IMR-90 (cell line): ENCODE data around the gene ABHD12B. TPM values are rescaled to one million over a fixed set of nuclear protein-coding genes. Genes with fewer than 3 reads are reported as not detected.

Experiments
- ATAC-seq: fragments of 200-7000 bp; cut with Tn5 transposase; 2 replicates; pipeline ENCODE4 v1.9.1; 2020; ENCODE audit warnings: low read depth, mild to moderate bottlenecking, moderate library complexity
- BruUV-seq: library from RNA; stranded (reverse); fragments of 400-500 nt; replicated peaks from 2 replicates; lab custom pipeline; 2021; lab: Mats Ljungman, UMichigan
- CTCF ChIA-PET: fragments of 300-600 bp; formaldehyde crosslinking; extraction: SDS; loops from one replicate; lab custom pipeline; 2021; ENCODE audit warnings: antibody characterized with exemption; lab: Yijun Ruan, JAX
- POLR2A ChIA-PET: fragments of 300-600 bp; sonication (Branson Sonifier 250); formaldehyde crosslinking; loops from one replicate; lab custom pipeline; 2022; ENCODE audit warnings: antibody characterized with exemption; ENCODE audit not compliant: unreplicated experiment; lab: Charles Lee
- DNase-seq: peaks from one replicate; pipeline ENCODE4 v3.0.0; 2013
- H2AFZ ChIP-seq: replicated peaks from 2 replicates; pipeline ENCODE3; 2013; ENCODE audit warnings: low read length, mild to moderate bottlenecking; ENCODE audit not compliant: poor library complexity
- H2AK5ac ChIP-seq: 2 replicates; pipeline ENCODE4 v1.6.1; 2013; ENCODE audit warnings: low read depth, low read length, inconsistent platforms
- H2AK9ac ChIP-seq: replicated peaks from 2 replicates; pipeline ENCODE3; 2013; ENCODE audit warnings: mild to moderate bottlenecking, low read depth, low read length, moderate library complexity; ENCODE audit not compliant: poor library complexity
- H2BK120ac ChIP-seq: 2 replicates; pipeline ENCODE4 v1.6.1; 2013; ENCODE audit warnings: low read depth, low read length, inconsistent platforms
- H2BK15ac ChIP-seq: 3 replicates; pipeline ENCODE4 v1.6.1; 2013; ENCODE audit warnings: low read depth, low read length, inconsistent platforms
- H2BK20ac ChIP-seq: 2 replicates; pipeline ENCODE4 v1.6.1; 2013; ENCODE audit warnings: low read depth, mild to moderate bottlenecking, inconsistent platforms, low read length, moderate library complexity
- H2BK5ac ChIP-seq: 2 replicates; pipeline ENCODE4 v1.6.1; 2013; ENCODE audit warnings: mild to moderate bottlenecking, low read depth, low read length, inconsistent platforms; ENCODE audit not compliant: poor library complexity, severe bottlenecking
- H3K14ac ChIP-seq: replicated peaks from 2 replicates; pipeline ENCODE4 v1.6.1; 2013; ENCODE audit warnings: low read depth, low read length, inconsistent platforms
- H3K18ac ChIP-seq: 2 replicates; pipeline ENCODE4 v1.6.1; 2013; ENCODE audit warnings: low read depth, low read length, control low read depth
- H3K23ac ChIP-seq: 2 replicates; pipeline ENCODE4 v1.6.1; 2013; ENCODE audit warnings: low read depth, low read length, inconsistent platforms
- H3K27ac ChIP-seq: 2 replicates; pipeline ENCODE4 v1.5.1; 2013; ENCODE audit warnings: mild to moderate bottlenecking, control low read depth, low read length; ENCODE audit not compliant: insufficient read depth
- H3K27me3 ChIP-seq: 2 replicates; pipeline ENCODE4 v1.6.1; 2013; ENCODE audit warnings: low read length; ENCODE audit not compliant: control insufficient read depth, insufficient read depth
- H3K36me3 ChIP-seq: 2 replicates; pipeline ENCODE4 v1.6.1; 2013; ENCODE audit warnings: low read length, mixed read lengths; ENCODE audit not compliant: control insufficient read depth, insufficient read depth
- H3K4ac ChIP-seq: 2 replicates; pipeline ENCODE4 v1.6.1; 2013; ENCODE audit warnings: low read depth, low read length, inconsistent platforms
- H3K4me1 ChIP-seq: 2 replicates; pipeline ENCODE4 v1.6.1; 2013; ENCODE audit warnings: low read length, mixed read lengths; ENCODE audit not compliant: control insufficient read depth, insufficient read depth
- H3K4me2 ChIP-seq: 2 replicates; pipeline ENCODE4 v1.6.1; 2013; ENCODE audit warnings: low read depth, mild to moderate bottlenecking, control low read depth, low read length, moderate library complexity
- H3K4me3 ChIP-seq: 2 replicates; pipeline ENCODE4 v1.5.1; 2013; ENCODE audit warnings: low read depth, mild to moderate bottlenecking, control low read depth, low read length, moderate library complexity; ENCODE audit not compliant: insufficient read depth
- H3K56ac ChIP-seq: 2 replicates; pipeline ENCODE4 v1.6.1; 2013; ENCODE audit warnings: low read length, inconsistent platforms; ENCODE audit not compliant: insufficient read depth; ENCODE audit errors: extremely low read depth
- H3K79me1 ChIP-seq, 2 experiments: 2 replicates each; pipeline ENCODE4 v1.6.1; 2013; ENCODE audit warnings: low read length in 2 of 2, inconsistent platforms in 1 of 2, low read depth in 1 of 2
- H3K9ac ChIP-seq: 2 replicates; pipeline ENCODE4 v1.6.1; 2013; ENCODE audit warnings: low read depth, low read length, control low read depth
- H3K9me1 ChIP-seq: 2 replicates; pipeline ENCODE4 v1.6.1; 2013; ENCODE audit warnings: low read length, inconsistent platforms; ENCODE audit not compliant: insufficient read depth
- H3K9me3 ChIP-seq: 2 replicates; pipeline ENCODE4 v1.6.1; 2013; ENCODE audit warnings: low read length; ENCODE audit not compliant: control insufficient read depth, insufficient read depth
- H4K20me1 ChIP-seq: 2 replicates; pipeline ENCODE4 v1.6.1; 2013; ENCODE audit warnings: low read length, inconsistent platforms; ENCODE audit not compliant: insufficient read depth
- H4K5ac ChIP-seq: 2 replicates; pipeline ENCODE4 v1.6.1; 2013; ENCODE audit warnings: mild to moderate bottlenecking, low read depth, low read length, control low read depth
- H4K8ac ChIP-seq, 2 experiments: 2 replicates each; pipeline ENCODE4 v1.6.1; 2013; ENCODE audit warnings: low read depth in 2 of 2, low read length in 2 of 2, control low read depth in 1 of 2, inconsistent platforms in 1 of 2
- H4K91ac ChIP-seq: 2 replicates; pipeline ENCODE4 v1.6.1; 2013; ENCODE audit warnings: low read depth, low read length, inconsistent platforms; ENCODE audit not compliant: insufficient read depth
- CHD1 ChIP-seq: IDR thresholded peaks from 2 replicates; pipeline ENCODE4 v1.6.1; 2012; ENCODE audit warnings: low read depth, low read length, improper control_type of control experiment
- MAZ ChIP-seq: IDR thresholded peaks from 2 replicates; pipeline ENCODE4 v1.6.1; 2012; ENCODE audit warnings: low read depth, mild to moderate bottlenecking, low read length, improper control_type of control experiment, moderate library complexity, borderline replicate concordance
- RAD21 ChIP-seq: IDR thresholded peaks from 2 replicates; pipeline ENCODE4 v1.6.1; 2012; ENCODE audit warnings: low read length, improper control_type of control experiment
- SMC3 ChIP-seq: fragments of 150-350 bp; IDR thresholded peaks from 2 replicates; pipeline ENCODE4 v1.6.1; 2016; ENCODE audit warnings: low read depth, mild to moderate bottlenecking, antibody characterized with exemption, low read length, moderate library complexity
- WGBS, 2 experiments: methylation state at CpG; one replicate each; pipeline versions ENCODE4 v1.1.5 to v1.1.7; 2013; ENCODE audit warnings: missing lambda C conversion rate in 2 of 2; ENCODE audit not compliant: insufficient read length in 1 of 2; ENCODE audit errors: extremely low coverage in 2 of 2; 5-methylcytosine and 5-hydroxymethylcytosine counted together
- dilution Hi-C: fragments of 300-500 bp; cut with HindIII; formaldehyde crosslinking; loops from one replicate; pipeline ENCODE4 v1.14.3; 2018; ENCODE audit warnings: low sequenced_read_pairs; ENCODE audit not compliant: unreplicated experiment
- in situ Hi-C: fragments of 300-500 bp; cut with MboI; formaldehyde crosslinking; loops from 3 replicates; pipeline ENCODE4 v1.14.3; 2019; ENCODE audit warnings: low sequenced_read_pairs, inconsistent platforms, mixed read lengths
- intact Hi-C: fragments of 100-400 bp; cut with micrococcal nuclease; formaldehyde crosslinking; loops from 2 replicates; pipeline ENCODE4 v1.10.0; 2022
- polyA plus RNA-seq, 3 experiments: library from polyadenylated mRNA; depleted of rRNA; stranded (reverse); fragments of >200 nt; gene quantifications; 2 replicates each; pipeline ENCODE4 v1.2.3, GENCODE V29; 2012; ENCODE audit warnings: low replicate concordance in 1 of 3
- total RNA-seq: library from RNA; depleted of rRNA; stranded (reverse); fragments of >200 nt; gene quantifications from 2 replicates; pipeline ENCODE4 v1.2.3, GENCODE V29; 2012

Gene ABHD12B
- total and polyA plus RNA-seq, 2 of the 4 experiments (the other 2 are of a cell fraction), result 0.18 TPM; not detected in 1

- H2AFZ ChIP-seq, result no peak overlapping the region
- no peak overlapping the region for H2BK5ac ChIP-seq
- H3K23ac ChIP-seq, result peak overlapping the region; percentile 24; the same call in 1 of the 2 replicates
- no peaks in the 10 kb centered on the region for H4K20me1 ChIP-seq
- dilution Hi-C loops (no loop called here), in situ Hi-C loops (no loop called here), intact Hi-C loops (no loop called here)
- DNase-seq (no peak), ATAC-seq (no peak)
- no peaks in the 10 kb centered on the region for H3K9me3 ChIP-seq
- POLR2A ChIA-PET, result no interaction called here
- H2AK9ac ChIP-seq, result peak overlapping the region; percentile 21
- H4K5ac ChIP-seq, result no peak overlapping the region
- H2BK120ac ChIP-seq, result peak overlapping the region; percentile 10
- BruUV-seq, result no TSS peak
- peak overlapping the region; percentile 83 for H2AK5ac ChIP-seq
- H3K4me2 ChIP-seq, result no peak overlapping the region
- no peak overlapping the region for H3K56ac ChIP-seq
- no peaks in the 10 kb centered on the region for H3K36me3 ChIP-seq
- H3K18ac ChIP-seq, result no peak overlapping the region
- H4K91ac ChIP-seq, result no peak overlapping the region
- peak overlapping the region; percentile 54; the same call in 1 of the 2 replicates for H2BK20ac ChIP-seq
- no CpG with 5 or more reads among the region's 2 CpGs for WGBS, 2 experiments
- H3K9me1 ChIP-seq, result peaks cover 15% of the 10 kb centered on the region
- peak overlapping the region; percentile 11; the same call in 1 of the 2 replicates for H3K14ac ChIP-seq
- H4K8ac ChIP-seq, result no peak overlapping the region
- peak overlapping the region; percentile 78; the same call in 1 of the 3 replicates for H2BK15ac ChIP-seq
- H3K4me3 ChIP-seq, result no peak overlapping the region
- peaks cover 10% of the 10 kb centered on the region for H3K4me1 ChIP-seq
- no peak for TF ChIP-seq RAD21
- TF ChIP-seq MAZ, result no peak
- TF ChIP-seq SMC3, result no peak
- TF ChIP-seq CHD1, result no peak
- no peak overlapping the region for H3K9ac ChIP-seq
- CTCF ChIA-PET, result no interaction called here
- H3K79me1 ChIP-seq, result no peaks in the 10 kb centered on the region; a peak in 1 of 4 replicates
- no peak overlapping the region for H3K27ac ChIP-seq
- no peaks in the 10 kb centered on the region for H3K27me3 ChIP-seq
- H3K4ac ChIP-seq, result peak overlapping the region; percentile 51; the same call in 1 of the 2 replicates
These were observed 33.9 kb upstream of the ABHD12B start for GRCh38 chr14:50837850-50838470.
